Peyer's patch (tissue), 4 donors: ENCODE results near the gene DOCK9. TPM values are rescaled to one million over a fixed set of nuclear protein-coding genes. Genes with fewer than 3 reads are reported as not detected.

ENCODE experiments used
- DNase-seq, 3 donors: peaks; one replicate each; pipeline ENCODE4 v3.0.0-alpha.2; 2017 to 2019
- H3K27ac ChIP-seq, 4 donors: fragments of 200-600 bp; sonication (generic); one replicate each; pipeline ENCODE4 v1.5.1; 2016 to 2019
- H3K27me3 ChIP-seq, 2 donors: fragments of 200-600 bp; sonication (generic); one replicate each; pipeline ENCODE4 v1.5.1; 2019
- H3K36me3 ChIP-seq, 3 donors: fragments of 200-600 bp; sonication (generic); one replicate each; pipeline ENCODE4 v1.5.1; 2016 to 2019
- H3K4me1 ChIP-seq, 4 donors: fragments of 200-600 bp; sonication (generic); one replicate each; pipeline ENCODE4 v1.5.1; 2016 to 2019
- H3K4me3 ChIP-seq, 4 donors: fragments of 200-600 bp; sonication (generic); 1 replicate in 3 of 4; 2 replicates in 1 of 4; pipeline ENCODE4 v1.5.1; 2016 to 2019; ENCODE audit warnings: mild to moderate bottlenecking in 1 of 4
- H3K9me3 ChIP-seq, 4 donors: fragments of 200-600 bp; sonication (generic); one replicate each; pipeline ENCODE4 v1.5.1; 2016 to 2019; ENCODE audit warnings: mild to moderate bottlenecking in 1 of 4
- POLR2A ChIP-seq, 2 donors: fragments of 450-650 bp; IDR thresholded peaks; one replicate each; pipeline ENCODE4 v1.5.1; 2017; ENCODE audit warnings: antibody characterized with exemption in 2 of 2, mild to moderate bottlenecking in 2 of 2, moderate library complexity in 2 of 2
- total RNA-seq, 4 donors: library from RNA; depleted of rRNA; stranded (reverse); fragments of >200 nt; gene quantifications; one replicate each; pipeline ENCODE4 v1.1.0, GENCODE V29; 2016
- TF ChIP-seq, protein P1 (sequence below), 6 experiments: fragments of 450-650 bp in 4 of 6; fragments of 200-600 bp in 2 of 6; sonication (generic) in 1 of 6; IDR thresholded peaks; one replicate each; pipeline ENCODE4 v1.5.1; 2017 to 2019; ENCODE audit warnings: antibody characterized with exemption in 6 of 6, mild to moderate bottlenecking in 3 of 6, moderate library complexity in 1 of 6

The DOCK9 gene
- total RNA-seq, 4 donors from 2014 or later, result 52.5 to 166 (median 54.2) TPM

DNA sequence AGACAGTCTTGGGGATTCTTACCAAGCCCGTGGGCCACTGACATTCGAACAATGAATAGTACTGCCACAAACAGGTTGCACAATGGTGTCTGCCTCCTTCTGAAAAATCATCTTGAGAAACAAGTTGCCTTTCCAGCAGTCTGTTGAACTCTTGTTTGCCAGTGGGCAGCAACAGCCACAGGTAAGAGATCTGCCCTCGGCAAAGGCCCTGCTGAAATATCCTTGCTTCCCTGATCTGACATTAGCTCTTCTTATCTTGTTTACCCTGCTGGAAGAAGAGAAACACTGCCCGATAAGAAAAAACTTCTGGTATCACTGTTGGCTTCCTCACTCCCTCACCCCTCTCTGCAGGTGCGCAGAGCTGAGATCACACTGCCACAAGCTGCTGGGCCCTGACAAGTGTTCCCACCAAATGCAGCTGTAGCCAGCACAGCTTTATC, 2.0 kb downstream of the DOCK9 start:
- DNase-seq, result no peak
- Histone ChIP-seq H3K9me3 (no peaks in the 10 kb centered on the region), H3K36me3 (no peaks in the 10 kb centered on the region), H3K27ac (peak overlapping the region in 2 of 4 donors; percentile 8 to 42), H3K4me3 (peak overlapping the region in 1 of 4 donors; percentile 14), H3K27me3 (no peaks in the 10 kb centered on the region), H3K4me1 (peaks cover 0 to 13% (median 0%) of the 10 kb centered on the region in 4 donors)
- TF ChIP-seq, protein P1, sequence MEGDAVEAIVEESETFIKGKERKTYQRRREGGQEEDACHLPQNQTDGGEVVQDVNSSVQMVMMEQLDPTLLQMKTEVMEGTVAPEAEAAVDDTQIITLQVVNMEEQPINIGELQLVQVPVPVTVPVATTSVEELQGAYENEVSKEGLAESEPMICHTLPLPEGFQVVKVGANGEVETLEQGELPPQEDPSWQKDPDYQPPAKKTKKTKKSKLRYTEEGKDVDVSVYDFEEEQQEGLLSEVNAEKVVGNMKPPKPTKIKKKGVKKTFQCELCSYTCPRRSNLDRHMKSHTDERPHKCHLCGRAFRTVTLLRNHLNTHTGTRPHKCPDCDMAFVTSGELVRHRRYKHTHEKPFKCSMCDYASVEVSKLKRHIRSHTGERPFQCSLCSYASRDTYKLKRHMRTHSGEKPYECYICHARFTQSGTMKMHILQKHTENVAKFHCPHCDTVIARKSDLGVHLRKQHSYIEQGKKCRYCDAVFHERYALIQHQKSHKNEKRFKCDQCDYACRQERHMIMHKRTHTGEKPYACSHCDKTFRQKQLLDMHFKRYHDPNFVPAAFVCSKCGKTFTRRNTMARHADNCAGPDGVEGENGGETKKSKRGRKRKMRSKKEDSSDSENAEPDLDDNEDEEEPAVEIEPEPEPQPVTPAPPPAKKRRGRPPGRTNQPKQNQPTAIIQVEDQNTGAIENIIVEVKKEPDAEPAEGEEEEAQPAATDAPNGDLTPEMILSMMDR (IDR thresholded peaks at IDR 0.05), result no peak
- TF ChIP-seq POLR2A (IDR thresholded peaks at IDR 0.05), result no peak

DNA sequence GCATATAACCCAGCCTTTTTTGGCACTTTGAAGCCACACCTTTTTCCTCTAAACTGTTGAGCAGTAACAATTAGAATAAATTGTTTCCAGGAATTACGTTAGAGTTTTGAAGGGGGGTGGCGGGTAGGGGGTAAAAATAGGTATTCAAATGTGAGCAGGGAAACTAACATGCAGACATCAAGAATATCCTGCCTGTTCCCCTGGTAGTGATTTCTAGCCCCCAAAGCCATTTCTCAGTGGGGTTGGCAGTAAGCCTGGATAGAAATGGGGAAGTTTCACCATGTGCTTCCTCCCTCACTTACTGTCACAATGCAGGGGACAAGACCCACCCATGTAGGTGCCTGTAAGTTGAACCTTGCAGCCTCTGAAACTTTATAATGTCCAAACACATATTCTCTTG, 3.8 kb downstream of the DOCK9 start:
- no peak overlapping the region for H3K4me3 ChIP-seq
- H3K27me3 ChIP-seq, result no peaks in the 10 kb centered on the region
- H3K9me3 ChIP-seq, result no peaks in the 10 kb centered on the region
- TF ChIP-seq, protein P1 (IDR thresholded peaks at IDR 0.05), result no peak
- no peak for TF ChIP-seq POLR2A (IDR thresholded peaks at IDR 0.05)
- DNase-seq, result no peak
- peak overlapping the region in 1 of 4 donors; percentile 31 for H3K27ac ChIP-seq
- H3K36me3 ChIP-seq, result no peaks in the 10 kb centered on the region
- peaks cover 0 to 8% (median 0%) of the 10 kb centered on the region in 4 donors for H3K4me1 ChIP-seq

DNA sequence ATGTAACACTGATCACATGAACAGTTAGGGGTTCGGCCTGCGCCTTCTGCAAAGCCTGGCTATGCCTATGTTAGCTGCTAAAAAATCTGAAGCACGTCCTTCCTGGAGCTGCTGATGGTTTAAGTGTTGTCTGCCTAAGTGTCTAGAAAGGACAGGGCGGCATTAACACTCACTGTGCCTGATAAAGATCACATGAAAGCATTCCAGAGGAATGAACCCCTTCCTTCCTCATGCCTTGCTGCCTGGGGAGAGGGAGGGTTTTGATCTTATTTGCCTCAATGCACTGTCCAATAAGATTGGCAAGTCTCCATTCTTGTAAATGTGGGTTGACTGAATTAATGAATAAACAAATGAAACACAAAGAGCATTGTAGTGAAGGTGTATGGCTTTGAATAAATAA, 5.2 kb downstream of the DOCK9 start:
- Histone ChIP-seq H3K27me3 (no peaks in the 10 kb centered on the region), H3K36me3 (no peaks in the 10 kb centered on the region), H3K4me3 (no peak overlapping the region), H3K9me3 (no peaks in the 10 kb centered on the region), H3K4me1 (no peaks in the 10 kb centered on the region), H3K27ac (no peak overlapping the region)
- no peak for TF ChIP-seq POLR2A (IDR thresholded peaks at IDR 0.05)
- TF ChIP-seq, protein P1 (IDR thresholded peaks at IDR 0.05), result no peak
- no peak for DNase-seq

DNA sequence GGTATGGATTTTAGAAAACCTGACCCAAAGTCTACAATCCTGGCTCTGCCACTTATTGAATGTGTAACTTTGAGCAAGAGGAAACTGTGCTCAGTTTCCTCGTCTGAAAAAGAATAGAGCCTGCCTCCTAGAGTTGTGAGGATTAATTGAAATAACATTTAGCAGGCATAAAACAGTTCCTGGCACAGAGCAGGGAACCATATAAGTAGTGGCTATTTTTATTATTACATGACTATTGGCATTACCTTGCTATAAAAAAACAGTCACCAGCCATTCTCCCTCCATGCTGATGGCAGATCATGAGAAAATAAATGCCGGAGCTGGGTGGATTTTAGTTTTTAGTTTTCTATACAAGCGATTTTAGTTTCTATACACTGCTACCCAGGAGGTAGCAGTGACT, 5.8 kb downstream of the DOCK9 start:
- H3K27ac ChIP-seq, result no peak overlapping the region
- DNase-seq, result no peak
- no peaks in the 10 kb centered on the region for H3K4me1 ChIP-seq
- no peaks in the 10 kb centered on the region for H3K9me3 ChIP-seq
- no peak overlapping the region for H3K4me3 ChIP-seq
- no peaks in the 10 kb centered on the region for H3K36me3 ChIP-seq
- TF ChIP-seq POLR2A (IDR thresholded peaks at IDR 0.05), result no peak
- TF ChIP-seq, protein P1 (IDR thresholded peaks at IDR 0.05), result no peak
- H3K27me3 ChIP-seq, result no peaks in the 10 kb centered on the region

DNA sequence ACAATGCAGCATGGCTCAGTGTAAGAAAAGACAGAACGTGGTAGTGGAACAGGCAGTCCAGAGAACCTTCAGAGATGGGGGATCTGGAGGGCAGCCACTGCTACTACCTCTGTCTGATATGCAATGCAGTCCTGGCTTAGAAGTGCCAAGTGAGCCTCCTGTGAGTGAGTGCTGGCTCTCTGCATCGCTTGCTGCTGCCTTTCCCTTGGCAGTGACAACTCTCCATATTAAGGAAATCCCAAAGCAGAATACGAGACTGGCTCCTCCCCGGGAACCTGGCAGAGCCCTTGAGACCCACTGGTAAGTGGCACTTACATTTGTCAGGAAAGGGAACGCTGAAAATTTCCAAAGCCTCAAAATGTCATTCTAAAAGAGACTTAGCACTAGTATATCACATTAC, 7.5 kb downstream of the DOCK9 start:
- DNase-seq, result no peak
- TF ChIP-seq, protein P1 (IDR thresholded peaks at IDR 0.05), result no peak
- no peak for TF ChIP-seq POLR2A (IDR thresholded peaks at IDR 0.05)
- H3K27me3 ChIP-seq, result no peaks in the 10 kb centered on the region
- H3K4me1 ChIP-seq, result no peaks in the 10 kb centered on the region
- H3K9me3 ChIP-seq, result no peaks in the 10 kb centered on the region
- H3K4me3 ChIP-seq, result no peak overlapping the region
- no peaks in the 10 kb centered on the region for H3K36me3 ChIP-seq
- H3K27ac ChIP-seq, result no peak overlapping the region

DNA sequence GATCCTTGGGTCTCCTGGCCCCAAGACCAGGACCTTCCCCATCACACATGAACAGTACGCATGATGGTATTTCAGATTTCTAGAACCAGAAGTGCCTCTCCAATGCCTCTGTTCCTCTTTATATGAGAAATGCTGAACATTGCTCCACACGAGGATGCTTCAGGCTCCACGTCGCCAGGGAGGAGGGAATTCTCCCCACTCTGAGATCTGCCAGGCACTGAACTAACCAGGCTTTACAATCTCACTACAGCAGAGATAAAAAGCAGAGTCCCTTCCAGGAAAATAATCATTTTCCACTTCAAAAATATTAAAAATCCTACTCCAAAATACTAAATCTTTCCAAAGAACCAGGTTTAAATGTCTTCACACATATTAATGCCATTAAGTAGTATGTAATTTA, 10.4 kb downstream of the DOCK9 start:
- no peak overlapping the region for H3K27ac ChIP-seq
- no peaks in the 10 kb centered on the region for H3K27me3 ChIP-seq
- no peaks in the 10 kb centered on the region for H3K36me3 ChIP-seq
- no peaks in the 10 kb centered on the region for H3K4me1 ChIP-seq
- H3K4me3 ChIP-seq, result no peak overlapping the region
- TF ChIP-seq POLR2A (IDR thresholded peaks at IDR 0.05), result no peak
- TF ChIP-seq, protein P1 (IDR thresholded peaks at IDR 0.05), result no peak
- no peaks in the 10 kb centered on the region for H3K9me3 ChIP-seq
- DNase-seq, result no peak
